ENCODE measurements around the gene CUL7. TPM values are rescaled to one million over a fixed set of nuclear protein-coding genes. Genes with fewer than 3 reads are reported as not detected.
"Not testable (repeated sequence)": the region's sequence is repeated elsewhere in the genome, so short reads cannot be mapped to it uniquely, and the experiment has no call there.

The CUL7 gene
- total and polyA plus RNA-seq, 9 of the 15 experiments (the other 6 are each of a cell fraction or from before 2014, with no cell fraction given): 0.44 to 20.1 (median 8.6) TPM

- H3K36me3 ChIP-seq (ENCODE audit: control insufficient read depth, insufficient read depth, low read length): peaks cover 75% of the 10 kb centered on the region; the same call in 2 of the 3 replicates
- WGBS (ENCODE audit: insufficient coverage, low coverage, missing lambda C conversion rate): 87% methylated on average over 9 of the region's 9 CpGs
- no peaks in the 10 kb centered on the region for H3K27me3 ChIP-seq (ENCODE audit: control insufficient read depth in 2 of 2, insufficient read depth in 2 of 2, low read length in 2 of 2)
- no TSS peak for BruUV-seq (replicated peaks)
- no peak overlapping the region for H3K4me3 ChIP-seq
- H3K79me2 ChIP-seq (ENCODE audit: control insufficient read depth, insufficient read depth, low read length): no peaks in the 10 kb centered on the region
- TF ChIP-seq ELF1 (tag; IDR thresholded peaks at IDR 0.05): no peak
- no peak for TF ChIP-seq FOS (IDR thresholded peaks at IDR 0.05; ENCODE audit: extremely low read depth, insufficient read length)
- TF ChIP-seq UBTF (IDR thresholded peaks at IDR 0.05; ENCODE audit: borderline replicate concordance in 1 of 2, low read depth in 2 of 2, low read length in 2 of 2): no peak
- no peak for TF ChIP-seq ZNF766 (CRISPR knock-in tag; conservative IDR thresholded peaks at IDR 0.05)
- no peak for TF ChIP-seq RFX7 (CRISPR knock-in tag; IDR thresholded peaks at IDR 0.05)
- no peak for TF ChIP-seq NONO (IDR thresholded peaks at IDR 0.05; ENCODE audit: low read depth in 2 of 2, low read length in 1 of 2)
- TF ChIP-seq RBFOX2 (IDR thresholded peaks at IDR 0.05; ENCODE audit: low read depth, low read length): 0 out of 2 replicates have a peak, but pooled peaks have one; percentile 6
- TF ChIP-seq ZKSCAN3 (CRISPR knock-in tag; IDR thresholded peaks at IDR 0.05): no peak
- TF ChIP-seq HMGN3 (IDR thresholded peaks at IDR 0.05; ENCODE audit: borderline replicate concordance, extremely low read depth, insufficient read length, low read depth, low read length): no peak
- no peak for TF ChIP-seq ZNF695 (CRISPR knock-in tag; IDR thresholded peaks at IDR 0.05)
- TF ChIP-seq POLR2G (IDR thresholded peaks at IDR 0.05; ENCODE audit: low read depth, low read length): 0 out of 2 replicates have a peak, but pooled peaks have one; percentile 34
- TF ChIP-seq CGGBP1 (CRISPR knock-in tag; IDR thresholded peaks at IDR 0.05): no peak
- no peak for TF ChIP-seq SNRNP70 (optimal IDR thresholded peaks at IDR 0.05; ENCODE audit: low read depth, low read length)
- TF ChIP-seq BRD4 (IDR thresholded peaks at IDR 0.05): no peak
- no peak overlapping the region for H3K4me2 ChIP-seq (ENCODE audit: insufficient read depth, low read length)
- intact Hi-C loops (cut with micrococcal nuclease) (no loop called here), in situ Hi-C loops (cut with MboI) (no loop called here)
- DNase-seq (ENCODE audit: extremely low read depth in 1 of 4, low spot score in 3 of 4): no peak
- ATAC-seq: no peak
- H2AFZ ChIP-seq (ENCODE audit: low read depth, low read length): no peak overlapping the region
- ChIA-PET POLR2A (interaction anchor here (1.2 to 2.5 kb wide), 3 partner anchors 9 to 11 kb away, joined by 5 to 12 read pairs (median 10); partner anchors contain the start of gene CUL7), CTCF (ENCODE audit: low intra/inter-chr PET ratio) (no interaction called here)
- H3K9ac ChIP-seq (ENCODE audit: insufficient read depth in 1 of 2, low read depth in 2 of 2, low read length in 2 of 2): peak overlapping the region in 1 of 2 experiments; percentile 0; a peak in 1 of 4 replicates
- no peak for FAIRE-seq
- peaks cover 9% of the 10 kb centered on the region for H3K9me1 ChIP-seq (ENCODE audit: control insufficient read depth, insufficient read depth, low read length)
- H3K27ac ChIP-seq (ENCODE audit: extremely low read depth, low read depth, low read length): no peak overlapping the region
- H4K20me1 ChIP-seq (replicated peaks; ENCODE audit: control insufficient read depth, insufficient read depth, low read length): no peaks in the 10 kb centered on the region
- peaks cover 0 to 7% of the 10 kb centered on the region in 2 experiments; a peak in 3 of 5 replicates for H3K4me1 ChIP-seq (replicated peaks in 1 of 2; ENCODE audit: control insufficient read depth in 2 of 2, insufficient read depth in 2 of 2, low read length in 2 of 2)
- no peaks in the 10 kb centered on the region for H3K9me3 ChIP-seq (replicated peaks; ENCODE audit: control insufficient read depth, insufficient read depth, low read depth, low read length)
These were observed 10.3 kb downstream of the CUL7 start for GRCh38 chr6:43043310-43043709.

GRCh38 chr6:43041475-43041874 lies 12.2 kb downstream of the CUL7 start:
- H3K27me3 ChIP-seq (ENCODE audit: control insufficient read depth in 2 of 2, insufficient read depth in 2 of 2, low read length in 2 of 2); H3K4me3 ChIP-seq; H4K20me1 ChIP-seq (replicated peaks; ENCODE audit: control insufficient read depth, insufficient read depth, low read length); H3K79me2 ChIP-seq (ENCODE audit: control insufficient read depth, insufficient read depth, low read length); intact Hi-C loops (cut with micrococcal nuclease); H2AFZ ChIP-seq (ENCODE audit: low read depth, low read length); H3K4me2 ChIP-seq (ENCODE audit: insufficient read depth, low read length); H3K9me3 ChIP-seq (replicated peaks; ENCODE audit: control insufficient read depth, insufficient read depth, low read depth, low read length); DNase-seq (ENCODE audit: extremely low read depth in 1 of 4, low spot score in 3 of 4); CTCF ChIA-PET (ENCODE audit: low intra/inter-chr PET ratio); H3K27ac ChIP-seq (ENCODE audit: extremely low read depth, low read depth, low read length); H3K9me1 ChIP-seq (ENCODE audit: control insufficient read depth, insufficient read depth, low read length); H3K9ac ChIP-seq (ENCODE audit: insufficient read depth in 1 of 2, low read depth in 2 of 2, low read length in 2 of 2); ATAC-seq; BruUV-seq (replicated peaks); in situ Hi-C loops (cut with MboI); FAIRE-seq: not testable (repeated sequence)
- WGBS (ENCODE audit: insufficient coverage, low coverage, missing lambda C conversion rate): 81% methylated on average over 7 of the region's 8 CpGs
- Histone ChIP-seq H3K36me3 (ENCODE audit: control insufficient read depth, insufficient read depth, low read length) (peaks cover 83% of the 10 kb centered on the region), H3K4me1 (replicated peaks in 1 of 2; ENCODE audit: control insufficient read depth in 2 of 2, insufficient read depth in 2 of 2, low read length in 2 of 2) (peaks cover 0 to 10% of the 10 kb centered on the region in 2 experiments; a peak in 3 of 5 replicates)
- POLR2A ChIA-PET: interaction anchor here (1.1 to 2.5 kb wide), 5 partner anchors 8 to 13 kb away, joined by 3 to 12 read pairs (median 5); partner anchors contain the start of gene CUL7
